Glutamatergic neuron (in vitro differentiated cells): ENCODE measurements around the gene PLCL1. TPM values are rescaled to one million over a fixed set of nuclear protein-coding genes. Genes with fewer than 3 reads are reported as not detected.

ENCODE experiments used
- DNase-seq: peaks from one replicate; pipeline ENCODE4 v3.0.0; 2022
- H3K27ac Mint-ChIP-seq: one replicate; pipeline ENCODE4 v1.8.0; 2020; ENCODE audit warnings: mild to moderate bottlenecking, mixed read lengths, inconsistent platforms; ENCODE audit not compliant: unreplicated experiment
- H3K27me3 Mint-ChIP-seq: one replicate; pipeline ENCODE4 v1.8.0; 2020; ENCODE audit warnings: mild to moderate bottlenecking, moderate library complexity, mixed read lengths, inconsistent platforms; ENCODE audit not compliant: unreplicated experiment
- H3K36me3 Mint-ChIP-seq: one replicate; pipeline ENCODE4 v1.8.0; 2020; ENCODE audit warnings: mild to moderate bottlenecking, mixed read lengths, inconsistent platforms; ENCODE audit not compliant: unreplicated experiment
- H3K4me1 Mint-ChIP-seq: one replicate; pipeline ENCODE4 v1.8.0; 2020; ENCODE audit warnings: mild to moderate bottlenecking, low read depth, mixed read lengths, inconsistent platforms; ENCODE audit not compliant: unreplicated experiment
- H3K4me3 Mint-ChIP-seq: one replicate; pipeline ENCODE4 v1.8.0; 2020; ENCODE audit warnings: mild to moderate bottlenecking, mixed read lengths, inconsistent platforms; ENCODE audit not compliant: unreplicated experiment
- H3K9me3 Mint-ChIP-seq: one replicate; pipeline ENCODE4 v1.8.0; 2020; ENCODE audit warnings: mild to moderate bottlenecking, moderate library complexity, mixed read lengths, inconsistent platforms; ENCODE audit not compliant: unreplicated experiment
- CTCF ChIP-seq: fragments of 200-600 bp; sonication (generic); IDR thresholded peaks from one replicate; pipeline ENCODE4 v1.5.0; 2021; ENCODE audit not compliant: partially characterized antibody, unreplicated experiment
- total RNA-seq: library from RNA; stranded (reverse); fragmentation: NEBNext Ultra II Directional; extraction: Animal tissue kit (Norgen Biotek cat#: 25700); gene quantifications from one replicate; pipeline ENCODE4 v1.2.1, GENCODE V29; 2021; ENCODE audit not compliant: unreplicated experiment

The PLCL1 gene
- total RNA-seq, 1 donor from 2014 or later, result 28.8 TPM

- Mint-ChIP-seq H3K4me1 (peaks cover 20% of the 10 kb centered on the region), H3K4me3 (no peak overlapping the region), H3K27ac (no peak overlapping the region), H3K36me3 (no peaks in the 10 kb centered on the region), H3K9me3 (peaks cover 2% of the 10 kb centered on the region), H3K27me3 (peaks cover 2% of the 10 kb centered on the region)
- TF ChIP-seq CTCF, result no peak
- no peak for DNase-seq
These were observed 310.8 kb downstream of the PLCL1 start for GRCh38 chr2:198115201-198115600.

DNA sequence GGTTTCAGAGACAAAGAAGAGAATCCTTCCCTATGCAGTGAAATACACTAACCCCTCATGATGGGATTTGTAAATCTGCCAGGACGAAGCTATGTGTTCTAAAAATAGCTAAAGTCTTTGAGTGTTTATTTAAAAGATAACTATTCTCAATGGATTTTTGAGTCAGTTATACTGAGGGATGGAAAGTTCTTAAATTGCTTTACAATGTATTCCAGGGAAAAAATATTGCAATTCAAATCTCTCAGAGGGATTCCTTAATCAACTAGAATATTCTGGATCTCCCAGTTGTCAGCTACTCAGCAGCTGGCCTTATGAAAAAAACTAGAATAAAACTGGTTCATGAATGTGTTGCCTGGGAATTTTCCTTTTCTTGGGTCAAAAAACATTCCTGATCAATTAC lies 312.4 kb downstream of the PLCL1 start:
- no peak for TF ChIP-seq CTCF
- Mint-ChIP-seq H3K36me3 (peaks cover 5% of the 10 kb centered on the region), H3K9me3 (no peaks in the 10 kb centered on the region), H3K4me1 (peaks cover 17% of the 10 kb centered on the region), H3K27ac (no peak overlapping the region), H3K27me3 (no peaks in the 10 kb centered on the region), H3K4me3 (no peak overlapping the region)
- no peak for DNase-seq

- Mint-ChIP-seq H3K36me3 (peaks cover 5% of the 10 kb centered on the region), H3K9me3 (no peaks in the 10 kb centered on the region), H3K27ac (no peak overlapping the region), H3K4me3 (no peak overlapping the region), H3K27me3 (no peaks in the 10 kb centered on the region), H3K4me1 (peaks cover 17% of the 10 kb centered on the region)
- no peak for TF ChIP-seq CTCF
- DNase-seq, result no peak
These were observed 313.1 kb downstream of the PLCL1 start for GRCh38 chr2:198117406-198118041.

- H3K9me3 Mint-ChIP-seq, result no peaks in the 10 kb centered on the region
- peaks cover 3% of the 10 kb centered on the region for H3K27me3 Mint-ChIP-seq
- peak; percentile 81 for TF ChIP-seq CTCF
- H3K36me3 Mint-ChIP-seq, result no peaks in the 10 kb centered on the region
- peaks cover 5% of the 10 kb centered on the region for H3K4me1 Mint-ChIP-seq
- no peak overlapping the region for H3K27ac Mint-ChIP-seq
- peak; percentile 48 for DNase-seq
- no peak overlapping the region for H3K4me3 Mint-ChIP-seq
These were observed 323.2 kb downstream of the PLCL1 start for GRCh38 chr2:198127627-198128026.

GRCh38 chr2:198129609-198130008 lies 325.2 kb downstream of the PLCL1 start:
- no peak for TF ChIP-seq CTCF
- no peaks in the 10 kb centered on the region for H3K9me3 Mint-ChIP-seq
- peaks cover 3% of the 10 kb centered on the region for H3K27me3 Mint-ChIP-seq
- no peak overlapping the region for H3K4me3 Mint-ChIP-seq
- H3K27ac Mint-ChIP-seq, result no peak overlapping the region
- no peak for DNase-seq
- H3K36me3 Mint-ChIP-seq, result no peaks in the 10 kb centered on the region
- H3K4me1 Mint-ChIP-seq, result peaks cover 6% of the 10 kb centered on the region
